ELF-1 (cell line): ENCODE data around the gene RABGAP1.

ENCODE experiments used
- DNase-seq: peaks from one replicate; pipeline ENCODE4 v3.0.0-alpha.2; 2016; ENCODE audit warnings: low read depth, low spot score

RABGAP1 gene

GRCh38 chr9:123081824-123082223 is 141.0 kb downstream of the RABGAP1 start:
- DNase-seq = peak; percentile 34

- no peak for DNase-seq
Measured at GRCh38 chr9:123083680-123084079, 142.9 kb downstream of the RABGAP1 start.

- DNase-seq = no peak
Measured at GRCh38 chr9:123084256-123084655, 143.4 kb downstream of the RABGAP1 start.

- no peak for DNase-seq
Measured at GRCh38 chr9:123085916-123086315, 145.1 kb downstream of the RABGAP1 start.

- DNase-seq = no peak
Measured at GRCh38 chr9:123087359-123087888, 146.6 kb downstream of the RABGAP1 start.

GRCh38 chr9:123089040-123089439 is 148.2 kb downstream of the RABGAP1 start:
- DNase-seq = no peak

- DNase-seq = no peak
Measured at GRCh38 chr9:123089790-123090189, 149.0 kb downstream of the RABGAP1 start.

DNA sequence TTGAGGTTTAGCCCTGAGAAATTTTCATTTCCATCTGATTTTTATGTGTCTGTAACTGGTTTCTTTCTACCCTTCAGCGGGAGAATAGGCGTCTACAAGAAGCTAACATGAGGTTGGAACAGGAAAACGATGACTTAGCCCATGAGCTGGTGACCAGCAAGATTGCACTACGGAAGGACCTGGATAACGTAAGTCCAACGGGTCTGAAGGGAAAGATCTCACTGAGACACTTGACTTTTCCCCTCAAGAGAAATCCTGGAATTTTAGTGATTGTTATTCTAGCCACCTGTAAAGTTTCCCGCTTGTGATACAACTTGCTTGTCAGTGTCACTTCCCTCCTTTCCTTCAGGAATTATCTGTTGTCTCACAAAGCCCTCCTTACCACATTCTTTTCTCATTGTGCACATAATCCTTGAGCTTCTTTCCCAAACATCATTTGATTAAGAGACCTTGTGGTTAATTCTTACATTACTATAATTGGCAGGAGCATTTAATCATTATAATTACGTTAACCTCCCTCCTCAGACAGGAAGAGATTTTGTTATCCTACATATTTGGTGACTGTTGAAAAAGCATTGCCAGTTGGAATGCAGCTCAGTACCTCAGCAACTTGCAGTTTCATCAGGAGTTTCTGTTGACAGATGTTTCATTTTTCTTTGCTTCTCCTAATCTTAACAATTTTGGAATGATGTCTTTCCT is 149.5 kb downstream of the RABGAP1 start:
- DNase-seq = no peak

GRCh38 chr9:123090956-123091355 is 150.1 kb downstream of the RABGAP1 start:
- DNase-seq = no peak

DNA sequence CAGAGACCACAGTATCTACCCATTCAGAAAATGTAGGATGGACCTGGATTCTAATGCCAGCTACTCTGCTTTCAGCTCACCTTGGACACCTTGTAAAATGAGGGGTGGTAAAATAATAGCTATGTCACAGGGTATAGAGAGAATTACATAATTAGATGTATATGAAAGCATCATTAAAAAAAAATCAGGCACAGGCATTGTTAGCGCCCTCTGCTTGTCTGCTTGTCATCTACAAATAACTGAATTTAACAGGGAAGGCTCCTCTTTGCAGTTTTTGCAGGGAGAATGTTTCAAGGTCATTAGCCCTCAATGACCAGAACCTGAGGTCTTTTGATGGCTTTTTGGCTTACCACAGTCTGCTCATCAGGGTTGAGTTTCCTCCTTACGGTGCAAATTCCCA is 150.6 kb downstream of the RABGAP1 start:
- no peak for DNase-seq

DNA sequence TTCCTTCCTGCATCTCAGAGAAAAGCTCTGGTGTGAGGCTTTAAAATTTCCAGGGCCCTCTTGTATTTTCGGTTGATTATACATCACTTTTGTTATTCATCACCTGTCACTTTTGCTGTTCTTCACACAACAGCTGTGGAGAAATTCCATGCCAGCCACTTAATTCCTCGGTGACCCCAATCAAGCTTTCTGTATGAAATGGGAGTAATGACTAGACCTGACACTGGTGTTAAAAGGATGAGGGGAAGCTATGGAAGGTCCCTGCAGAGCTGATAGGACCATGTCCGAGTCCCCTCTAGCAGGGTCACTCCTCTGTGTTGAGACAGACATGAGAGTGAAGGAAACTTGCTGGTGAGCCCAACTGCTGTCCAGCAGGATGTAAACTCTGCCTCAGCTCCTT is 152.3 kb downstream of the RABGAP1 start:
- no peak for DNase-seq

DNA sequence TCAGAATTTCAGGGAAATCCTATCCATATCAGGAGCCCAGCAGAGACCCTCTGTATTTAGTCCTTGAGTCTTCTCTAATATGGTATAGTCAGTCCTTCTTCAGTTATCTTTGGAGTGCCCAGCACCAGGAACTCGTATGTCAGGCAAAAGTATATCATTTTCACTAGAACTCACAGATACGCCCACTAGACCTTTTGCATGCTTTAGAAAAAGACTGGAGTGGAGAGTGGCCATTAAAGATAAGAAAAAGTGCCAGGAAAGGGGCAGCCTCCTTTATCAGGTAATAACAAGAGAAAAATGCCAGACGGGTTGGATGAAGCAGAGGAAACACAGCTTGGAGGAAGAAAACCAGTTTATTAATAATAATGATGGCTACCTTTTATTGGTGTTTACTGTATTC is 156.2 kb downstream of the RABGAP1 start:
- DNase-seq = no peak

DNA sequence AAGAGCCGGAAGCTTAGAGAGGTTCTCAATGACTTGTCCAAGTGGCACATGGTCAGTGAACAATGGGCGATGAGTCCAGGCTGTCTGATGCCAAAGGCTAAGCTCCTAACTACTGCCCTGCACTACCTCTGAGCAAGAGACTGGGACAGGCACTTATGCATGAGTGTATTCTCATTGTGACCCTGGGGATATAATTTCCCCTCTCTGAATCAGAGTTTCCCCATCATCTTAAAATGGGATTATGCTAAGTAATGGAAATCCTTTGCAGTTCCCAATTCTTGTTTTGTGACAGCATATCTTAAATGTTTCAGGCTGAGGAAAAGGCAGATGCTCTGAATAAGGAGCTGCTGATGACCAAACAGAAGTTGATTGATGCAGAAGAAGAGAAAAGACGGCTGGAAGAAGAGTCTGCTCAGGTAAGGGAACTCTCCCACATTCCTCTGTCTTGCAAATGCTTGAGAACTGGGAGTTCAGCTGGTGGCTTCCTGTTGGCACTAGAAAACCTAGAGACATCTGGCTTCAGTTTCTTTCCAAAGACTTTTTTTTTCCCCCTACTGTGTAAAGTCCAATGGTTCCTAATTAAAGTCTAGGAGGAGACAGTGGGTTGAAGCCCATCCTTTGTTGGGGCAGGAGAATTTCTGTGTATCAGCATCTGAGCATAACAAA is 156.7 kb downstream of the RABGAP1 start:
- DNase-seq = no peak

GRCh38 chr9:123098096-123098459 is 157.3 kb downstream of the RABGAP1 start:
- peak; percentile 26 for DNase-seq

- DNase-seq = no peak
Measured at GRCh38 chr9:123099042-123099441, 158.2 kb downstream of the RABGAP1 start.

- DNase-seq = no peak
Measured at GRCh38 chr9:123099548-123099947, 158.7 kb downstream of the RABGAP1 start.

GRCh38 chr9:123102375-123103113 is 161.7 kb downstream of the RABGAP1 start:
- peak; percentile 30 for DNase-seq

DNA sequence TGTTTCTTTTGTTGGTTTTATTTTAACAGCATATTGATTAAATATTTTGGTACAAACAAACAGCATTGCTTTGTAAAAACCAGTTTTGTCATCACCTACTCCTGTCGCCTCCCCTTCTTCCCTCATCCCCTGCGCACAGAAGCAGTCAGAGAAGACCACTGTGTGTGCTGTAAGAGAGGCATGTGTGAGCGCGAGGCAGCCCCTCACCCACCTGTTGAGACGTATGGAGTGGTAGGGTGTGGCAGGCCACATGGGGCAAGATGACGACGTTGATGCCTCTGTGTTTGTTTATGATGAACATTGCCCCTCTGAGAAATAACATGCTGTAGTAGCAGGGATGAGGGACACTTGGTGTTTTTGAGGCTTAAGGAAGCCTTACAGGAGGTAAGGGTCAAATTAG is 164.0 kb downstream of the RABGAP1 start:
- DNase-seq = no peak

- DNase-seq = no peak
Measured at GRCh38 chr9:123105490-123105889, 164.7 kb downstream of the RABGAP1 start.

- no peak for DNase-seq
Measured at GRCh38 chr9:123107639-123108285, 166.9 kb downstream of the RABGAP1 start.

DNA sequence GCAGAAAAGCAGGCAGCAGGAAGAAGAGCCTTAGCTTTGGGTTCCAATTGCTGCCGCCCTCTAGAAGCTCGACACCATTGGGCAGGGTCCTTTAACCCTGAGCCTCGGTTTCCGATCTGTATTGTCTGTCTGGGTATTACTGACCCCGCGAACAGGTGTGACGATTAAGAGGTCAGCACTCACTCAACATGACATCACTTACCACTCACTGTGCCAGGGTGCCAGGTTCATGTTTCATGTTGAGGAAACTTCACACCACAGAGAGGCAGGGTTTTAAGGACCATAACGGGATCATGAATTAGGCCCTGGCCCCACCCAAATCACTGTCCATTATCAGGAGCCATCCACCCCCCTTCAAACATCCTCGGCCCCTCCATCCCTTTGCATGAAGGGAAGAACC is 168.2 kb downstream of the RABGAP1 start:
- no peak for DNase-seq
